Body of pancreas (tissue), 4 donors: ENCODE data around the gene SOST.

Experiments used
- POLR2A ChIP-seq, 3 donors: fragments of 450-650 bp; IDR thresholded peaks; one replicate each; pipeline ENCODE4 v1.6.1; 2016; ENCODE audit warnings: antibody characterized with exemption in 3 of 3, mild to moderate bottlenecking in 2 of 3
- TF ChIP-seq, protein P1 (sequence below), 7 experiments: fragments of 450-650 bp in 4 of 7; fragments of 200-600 bp in 3 of 7; sonication (generic) in 3 of 7; IDR thresholded peaks; one replicate each; pipeline ENCODE4 v1.5.1; 2016 to 2019; ENCODE audit warnings: antibody characterized with exemption in 7 of 7

DNA sequence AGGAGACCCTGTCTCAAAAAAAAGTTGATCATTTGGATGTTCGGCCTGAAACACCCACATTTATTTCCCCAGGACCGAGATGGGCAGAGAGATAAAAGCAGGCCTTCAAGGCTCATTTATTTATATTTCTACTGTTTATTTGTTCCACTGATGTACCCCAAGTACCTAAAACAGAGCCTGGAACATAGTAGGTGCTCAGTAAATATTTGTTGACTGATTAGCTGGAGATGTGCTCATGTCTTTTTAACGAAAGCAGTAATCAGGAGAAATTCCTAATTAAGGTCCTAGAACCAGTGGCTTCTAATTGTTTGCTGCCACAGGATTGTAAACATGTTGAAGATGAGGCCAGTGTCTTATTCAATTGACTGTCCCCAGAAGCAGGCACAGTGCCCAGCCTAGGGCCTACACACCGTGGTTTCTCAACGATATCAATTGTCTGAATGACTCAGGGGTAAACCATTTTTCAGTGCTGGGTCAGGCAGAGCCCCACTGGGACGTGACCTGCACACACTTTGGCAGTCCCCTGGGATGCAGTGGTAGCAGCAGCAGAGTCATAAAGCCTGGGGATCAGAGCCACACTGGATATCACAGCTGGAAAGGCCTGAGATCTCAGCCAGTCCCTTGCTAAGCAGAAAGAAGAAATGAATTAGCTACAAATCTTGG, 34.8 kb downstream of the SOST start:
- TF ChIP-seq POLR2A (IDR thresholded peaks at IDR 0.05): no peak
- TF ChIP-seq, protein P1, sequence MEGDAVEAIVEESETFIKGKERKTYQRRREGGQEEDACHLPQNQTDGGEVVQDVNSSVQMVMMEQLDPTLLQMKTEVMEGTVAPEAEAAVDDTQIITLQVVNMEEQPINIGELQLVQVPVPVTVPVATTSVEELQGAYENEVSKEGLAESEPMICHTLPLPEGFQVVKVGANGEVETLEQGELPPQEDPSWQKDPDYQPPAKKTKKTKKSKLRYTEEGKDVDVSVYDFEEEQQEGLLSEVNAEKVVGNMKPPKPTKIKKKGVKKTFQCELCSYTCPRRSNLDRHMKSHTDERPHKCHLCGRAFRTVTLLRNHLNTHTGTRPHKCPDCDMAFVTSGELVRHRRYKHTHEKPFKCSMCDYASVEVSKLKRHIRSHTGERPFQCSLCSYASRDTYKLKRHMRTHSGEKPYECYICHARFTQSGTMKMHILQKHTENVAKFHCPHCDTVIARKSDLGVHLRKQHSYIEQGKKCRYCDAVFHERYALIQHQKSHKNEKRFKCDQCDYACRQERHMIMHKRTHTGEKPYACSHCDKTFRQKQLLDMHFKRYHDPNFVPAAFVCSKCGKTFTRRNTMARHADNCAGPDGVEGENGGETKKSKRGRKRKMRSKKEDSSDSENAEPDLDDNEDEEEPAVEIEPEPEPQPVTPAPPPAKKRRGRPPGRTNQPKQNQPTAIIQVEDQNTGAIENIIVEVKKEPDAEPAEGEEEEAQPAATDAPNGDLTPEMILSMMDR (IDR thresholded peaks at IDR 0.05): no peak
